Measurements from ENCODE around the gene ECHS1.
"Not testable (repeated sequence)": the region's sequence is repeated elsewhere in the genome, so short reads cannot be mapped to it uniquely, and the experiment has no call there.

Gene ECHS1

DNA sequence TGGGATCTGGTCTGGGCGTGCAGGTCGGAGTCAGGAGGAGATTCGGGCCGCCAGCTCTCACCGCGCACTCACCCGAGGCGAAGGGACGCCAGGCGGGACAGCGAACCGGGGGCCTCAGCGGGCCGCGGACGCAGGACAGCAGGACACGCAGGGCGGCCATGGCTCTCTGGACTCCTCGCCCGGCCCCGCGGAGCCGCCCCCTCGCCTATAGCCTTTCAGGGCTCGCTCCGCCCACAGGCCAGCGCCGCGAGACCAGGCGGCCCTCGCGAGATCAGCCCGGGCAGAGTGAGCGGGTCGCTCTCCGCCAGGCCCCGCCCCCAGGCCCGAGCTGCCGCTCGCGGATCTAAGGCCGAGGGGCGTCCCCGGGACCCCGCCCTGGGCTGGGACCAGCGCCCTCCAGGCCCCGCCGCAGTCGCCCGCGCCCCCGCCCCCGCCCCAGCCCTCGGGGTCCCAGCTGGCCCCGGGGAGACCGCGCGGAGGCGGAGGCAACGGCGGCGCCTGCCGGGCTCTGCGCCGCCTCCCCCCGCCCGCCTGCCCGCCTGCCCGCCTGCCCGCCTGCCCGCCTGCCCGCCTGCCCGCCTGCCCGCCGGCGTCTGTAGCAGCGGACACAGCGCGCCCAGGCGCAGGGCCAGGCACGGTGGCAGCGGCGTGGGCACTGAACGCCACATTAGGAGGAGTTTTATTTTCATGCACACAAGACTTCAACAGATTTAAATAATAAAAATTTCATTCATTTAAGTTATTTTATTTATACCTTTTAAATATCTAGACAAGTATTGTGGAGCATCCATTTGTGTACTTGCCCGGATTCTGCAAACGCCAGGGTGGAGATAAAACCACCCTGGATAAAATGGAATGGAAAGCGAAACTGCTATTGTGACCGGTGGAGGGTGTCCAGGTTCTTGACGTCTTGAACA, at the start of gene ECHS1:
ECHS1 (minus strand) TSS at position 181 of the 917 bp plus-strand sequence; CDS start at position 160, 21 bp downstream.
- DNase-seq (ENCODE audit: low read depth): peak; percentile 83

DNA sequence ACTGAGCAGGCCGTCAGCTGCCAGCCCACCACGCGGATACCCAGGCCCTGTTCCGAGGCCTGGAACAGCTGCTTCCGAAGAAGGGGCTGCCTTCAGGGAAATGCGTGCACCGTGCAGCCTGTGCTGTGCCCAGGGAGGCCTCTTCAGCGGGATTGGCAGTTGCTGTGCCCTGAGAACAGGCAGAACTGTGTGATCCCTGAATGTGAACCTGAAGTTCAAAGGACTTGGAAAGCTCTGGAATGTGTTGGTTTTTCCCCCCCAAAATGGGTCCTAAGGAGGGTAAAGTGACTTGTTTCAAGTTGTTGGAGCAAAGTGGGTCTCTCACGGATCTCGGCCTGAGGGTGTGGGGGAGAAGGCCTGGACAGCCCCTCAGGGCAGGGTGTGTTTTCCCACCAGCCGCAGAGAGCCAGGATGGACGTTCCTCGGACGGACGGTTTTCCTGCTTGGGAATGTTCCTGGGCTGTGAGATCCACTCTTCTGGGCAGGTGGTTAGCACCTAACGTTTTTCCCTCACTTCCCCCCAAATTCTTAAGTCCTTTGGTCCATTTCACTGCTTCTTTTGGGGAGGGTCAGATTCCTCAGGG, 49.2 kb upstream of the ECHS1 start:
- no peak for DNase-seq (ENCODE audit: low read depth)

- DNase-seq (ENCODE audit: low read depth): no peak
Observed at GRCh38 chr10:133421336-133422222, 48.4 kb upstream of the ECHS1 start.

DNA sequence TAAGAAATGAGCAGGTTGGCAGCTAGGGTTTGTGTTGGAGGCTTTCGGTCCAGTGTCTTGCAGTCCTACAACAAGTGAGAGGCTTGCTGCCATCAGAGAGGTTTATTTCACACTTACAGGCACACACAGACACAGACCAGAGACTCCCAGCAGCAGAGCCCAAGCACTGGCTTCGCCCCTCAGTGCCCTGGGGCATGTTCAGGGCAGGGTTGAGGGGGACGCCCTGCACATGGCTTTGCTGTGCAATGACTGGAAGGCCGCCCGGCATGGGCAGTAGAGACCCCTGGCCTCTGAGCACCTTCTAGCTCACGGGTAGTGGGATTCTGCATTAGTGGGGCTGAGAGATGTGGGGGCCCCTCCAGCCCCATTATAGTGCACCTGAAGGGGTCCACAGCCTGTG, 47.4 kb upstream of the ECHS1 start:
- no peak for DNase-seq (ENCODE audit: low read depth)

DNA sequence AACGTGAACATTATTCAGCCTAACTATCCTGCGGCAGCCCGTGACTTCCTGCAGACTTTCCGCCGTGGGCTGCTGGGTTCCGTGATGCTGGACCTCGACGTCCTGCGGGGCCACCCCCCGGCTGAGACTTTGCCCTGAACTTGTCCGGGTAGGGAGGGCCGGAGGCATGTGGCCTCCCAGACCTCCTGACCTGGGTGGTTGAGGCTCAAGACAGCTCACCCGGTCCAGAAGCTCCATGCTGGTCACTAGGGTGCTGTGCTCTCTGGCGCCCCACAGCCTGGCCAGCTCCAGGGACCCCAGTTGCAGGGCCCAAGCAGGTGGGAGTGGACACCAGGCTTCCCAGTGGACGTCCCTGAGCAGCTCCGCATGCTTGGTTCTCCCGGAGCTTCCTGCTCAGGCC, 46.9 kb upstream of the ECHS1 start:
- DNase-seq (ENCODE audit: low read depth): no peak

- no peak for DNase-seq (ENCODE audit: low read depth)
Observed at GRCh38 chr10:133419211-133419950, 46.2 kb upstream of the ECHS1 start.

DNA sequence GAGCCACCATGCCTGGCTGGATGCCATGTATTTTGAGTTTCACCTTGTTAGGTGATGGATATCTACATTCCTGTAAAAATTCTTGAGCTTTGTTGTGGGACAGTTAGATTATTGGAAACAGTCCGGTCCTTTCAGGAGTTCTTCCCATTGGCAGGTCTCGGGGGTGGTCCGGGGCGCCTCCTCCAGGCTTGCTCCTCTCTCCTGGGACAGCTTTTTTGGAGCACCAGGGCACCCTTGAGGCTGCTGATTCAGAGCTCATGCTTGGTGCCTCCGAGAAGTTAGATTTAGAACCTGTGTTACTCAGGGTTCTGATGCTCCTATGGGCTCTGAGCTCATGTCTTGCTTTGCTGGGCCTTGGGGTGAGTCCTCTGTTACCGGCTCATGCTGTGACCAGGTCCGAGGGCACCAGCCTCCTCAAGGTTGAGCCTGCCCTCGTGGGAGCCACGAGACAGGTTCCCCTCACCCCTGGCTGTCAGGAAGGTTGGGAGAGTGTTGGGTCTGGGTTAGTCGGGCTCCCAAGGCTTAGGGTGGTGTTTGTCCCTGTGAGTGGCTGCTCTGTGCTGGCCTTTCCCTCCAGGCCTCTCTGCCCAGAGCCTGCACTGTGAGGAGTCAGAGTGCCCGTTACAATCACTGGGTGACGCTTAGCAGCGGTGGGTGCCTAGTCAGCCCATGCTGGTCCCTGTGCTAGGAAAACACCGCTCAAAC, 45.3 kb upstream of the ECHS1 start:
- no peak for DNase-seq (ENCODE audit: low read depth)

- DNase-seq (ENCODE audit: low read depth): no peak
Observed at GRCh38 chr10:133415752-133416151, 42.6 kb upstream of the ECHS1 start.

DNA sequence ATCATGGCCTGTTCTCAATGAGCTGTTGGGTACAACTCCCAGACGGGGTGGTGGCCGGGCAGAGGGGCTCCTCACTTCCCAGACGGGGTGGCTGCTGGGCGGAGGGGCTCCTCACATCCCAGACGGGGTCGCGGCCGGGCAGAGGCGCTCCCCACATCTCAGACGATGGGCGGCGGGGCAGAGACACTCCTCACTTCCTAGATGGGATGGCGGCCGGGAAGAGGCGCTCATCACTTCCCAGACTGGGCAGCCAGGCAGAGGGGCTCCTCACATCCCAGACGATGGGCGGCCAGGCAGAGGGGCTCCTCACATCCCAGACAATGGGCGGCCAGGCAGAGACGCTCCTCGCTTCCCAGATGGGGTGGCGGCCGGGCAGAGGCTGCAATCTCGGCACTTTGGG, 41.2 kb upstream of the ECHS1 start:
- not testable (repeated sequence) for DNase-seq (ENCODE audit: low read depth)

- no peak for DNase-seq (ENCODE audit: low read depth)
Observed at GRCh38 chr10:133412381-133412711, 39.2 kb upstream of the ECHS1 start.

- no peak for DNase-seq (ENCODE audit: low read depth)
Observed at GRCh38 chr10:133411523-133412380, 38.6 kb upstream of the ECHS1 start.

GRCh38 chr10:133405844-133406527, 32.8 kb upstream of the ECHS1 start:
- no peak for DNase-seq (ENCODE audit: low read depth)

DNA sequence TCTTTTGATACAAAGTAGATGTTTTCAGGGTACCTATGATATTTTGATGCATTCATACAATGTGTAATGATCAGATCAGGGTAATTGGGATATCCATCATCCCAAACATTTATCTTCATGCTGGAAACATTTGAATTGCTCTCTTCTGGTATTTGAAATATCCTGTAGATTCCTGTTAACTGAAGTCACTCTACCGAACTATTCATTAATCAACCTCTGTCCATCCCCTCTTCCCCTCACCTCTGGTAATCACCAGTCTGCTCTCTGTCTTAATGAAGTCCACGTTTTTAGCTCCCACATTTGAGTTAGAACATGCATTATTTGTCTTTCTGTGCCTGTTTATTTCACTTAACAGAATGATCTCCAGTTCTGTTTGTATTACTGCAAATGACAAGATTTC, 32.1 kb upstream of the ECHS1 start:
- DNase-seq (ENCODE audit: low read depth): no peak

- DNase-seq (ENCODE audit: low read depth): no peak
Observed at GRCh38 chr10:133403784-133404183, 30.6 kb upstream of the ECHS1 start.

GRCh38 chr10:133403359-133403758, 30.2 kb upstream of the ECHS1 start:
- no peak for DNase-seq (ENCODE audit: low read depth)

- DNase-seq (ENCODE audit: low read depth): no peak
Observed at GRCh38 chr10:133401981-133402725, 29.0 kb upstream of the ECHS1 start.

- DNase-seq (ENCODE audit: low read depth): no peak
Observed at GRCh38 chr10:133401500-133401899, 28.3 kb upstream of the ECHS1 start.

- no peak for DNase-seq (ENCODE audit: low read depth)
Observed at GRCh38 chr10:133400624-133401424, 27.7 kb upstream of the ECHS1 start.
